Fibroblast of villous mesenchyme (primary cell): ENCODE data around the gene CYFIP2. TPM values are rescaled to one million over a fixed set of nuclear protein-coding genes. Genes with fewer than 3 reads are reported as not detected.

Experiments
- DNase-seq: peaks from one replicate; pipeline ENCODE4 v3.0.0-alpha.2; 2010; ENCODE audit warnings: low read depth
- H3K4me3 ChIP-seq: 2 replicates; pipeline ENCODE4 v1.5.1; 2011; ENCODE audit warnings: low read depth, mild to moderate bottlenecking, low read length
- total RNA-seq: library from RNA; depleted of rRNA; stranded (reverse); fragments of >200 nt; gene quantifications from 2 replicates; pipeline ENCODE4 v1.2.3, GENCODE V29; 2012
- TF ChIP-seq, protein P1 (sequence below): IDR thresholded peaks from 2 replicates; pipeline ENCODE4 v1.5.1; 2012; ENCODE audit warnings: low read depth, mild to moderate bottlenecking, low read length; ENCODE audit not compliant: insufficient read depth

CYFIP2 gene
- total RNA-seq, 1 donor, result 13.4 TPM

DNA sequence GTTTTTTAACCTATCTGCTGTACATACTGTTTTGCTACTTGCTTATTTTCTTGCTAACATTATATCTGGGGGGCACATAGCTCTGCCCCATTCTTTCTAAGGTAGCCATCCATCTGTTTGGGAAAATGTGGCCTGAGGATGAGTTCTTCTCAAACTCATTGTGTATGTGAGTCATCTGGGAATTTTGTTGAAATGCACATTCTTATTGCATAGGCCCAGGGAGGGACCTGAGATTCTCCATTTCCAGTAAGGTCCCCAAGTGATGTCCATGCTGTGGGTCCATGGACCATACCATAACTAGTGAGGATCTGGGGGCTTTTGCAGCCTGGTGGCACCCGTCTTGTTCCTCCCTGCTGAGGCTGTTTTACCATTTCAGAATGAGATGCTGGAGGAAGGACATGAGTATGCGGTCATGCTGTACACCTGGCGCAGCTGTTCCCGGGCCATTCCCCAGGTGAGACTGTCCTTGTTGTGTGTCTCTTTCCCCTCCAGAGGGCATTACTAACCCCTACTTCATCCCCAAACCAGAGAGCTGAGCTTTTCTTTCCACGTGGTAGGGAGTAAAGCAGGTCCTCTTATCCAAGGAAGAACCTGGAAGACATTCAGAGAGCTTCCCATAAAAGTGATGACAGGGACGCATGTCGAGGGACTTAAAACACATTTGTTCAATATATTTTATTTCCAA lies 28.6 kb downstream of the CYFIP2 start:
- H3K4me3 ChIP-seq, result no peak overlapping the region
- TF ChIP-seq, protein P1, sequence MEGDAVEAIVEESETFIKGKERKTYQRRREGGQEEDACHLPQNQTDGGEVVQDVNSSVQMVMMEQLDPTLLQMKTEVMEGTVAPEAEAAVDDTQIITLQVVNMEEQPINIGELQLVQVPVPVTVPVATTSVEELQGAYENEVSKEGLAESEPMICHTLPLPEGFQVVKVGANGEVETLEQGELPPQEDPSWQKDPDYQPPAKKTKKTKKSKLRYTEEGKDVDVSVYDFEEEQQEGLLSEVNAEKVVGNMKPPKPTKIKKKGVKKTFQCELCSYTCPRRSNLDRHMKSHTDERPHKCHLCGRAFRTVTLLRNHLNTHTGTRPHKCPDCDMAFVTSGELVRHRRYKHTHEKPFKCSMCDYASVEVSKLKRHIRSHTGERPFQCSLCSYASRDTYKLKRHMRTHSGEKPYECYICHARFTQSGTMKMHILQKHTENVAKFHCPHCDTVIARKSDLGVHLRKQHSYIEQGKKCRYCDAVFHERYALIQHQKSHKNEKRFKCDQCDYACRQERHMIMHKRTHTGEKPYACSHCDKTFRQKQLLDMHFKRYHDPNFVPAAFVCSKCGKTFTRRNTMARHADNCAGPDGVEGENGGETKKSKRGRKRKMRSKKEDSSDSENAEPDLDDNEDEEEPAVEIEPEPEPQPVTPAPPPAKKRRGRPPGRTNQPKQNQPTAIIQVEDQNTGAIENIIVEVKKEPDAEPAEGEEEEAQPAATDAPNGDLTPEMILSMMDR, result no peak
- DNase-seq, result no peak

DNA sequence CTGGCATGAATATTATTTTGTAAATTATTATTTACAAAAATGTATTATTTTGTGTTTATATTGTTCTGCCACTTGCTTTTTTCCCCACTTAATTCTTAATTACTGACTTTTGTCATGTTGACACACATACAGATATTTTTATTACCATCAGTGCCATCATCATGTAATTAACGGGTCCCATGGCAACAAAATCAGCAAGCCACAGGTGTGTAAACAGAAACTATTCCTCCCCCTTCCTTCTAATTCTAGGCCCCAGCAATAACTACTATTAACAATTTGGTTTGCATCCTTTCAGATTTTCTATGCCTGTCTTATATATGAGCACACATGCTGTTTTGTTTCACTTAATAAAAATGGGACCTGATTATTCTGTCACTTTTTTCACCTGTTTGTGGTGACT lies 29.3 kb downstream of the CYFIP2 start:
- DNase-seq, result no peak
- no peak overlapping the region for H3K4me3 ChIP-seq
- TF ChIP-seq, protein P1, result no peak

DNA sequence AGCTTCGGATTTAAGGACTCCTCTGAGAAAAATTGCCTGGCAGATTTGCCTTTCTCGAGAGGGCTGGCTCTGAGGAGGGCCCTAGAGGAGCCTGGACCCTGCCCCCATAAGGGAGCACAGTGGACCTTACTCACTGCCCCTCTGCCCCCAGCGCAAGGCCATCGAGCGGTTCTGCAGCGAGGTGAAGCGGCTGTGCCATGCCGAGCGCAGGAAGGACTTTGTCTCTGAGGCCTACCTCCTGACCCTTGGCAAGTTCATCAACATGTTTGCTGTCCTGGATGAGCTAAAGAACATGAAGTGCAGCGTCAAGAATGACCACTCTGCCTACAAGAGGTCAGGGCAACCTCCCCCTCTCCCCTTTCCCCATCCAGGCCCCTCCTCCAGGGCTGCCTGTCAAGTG lies 34.6 kb downstream of the CYFIP2 start:
- TF ChIP-seq, protein P1, result no peak
- no peak overlapping the region for H3K4me3 ChIP-seq
- no peak for DNase-seq

DNA sequence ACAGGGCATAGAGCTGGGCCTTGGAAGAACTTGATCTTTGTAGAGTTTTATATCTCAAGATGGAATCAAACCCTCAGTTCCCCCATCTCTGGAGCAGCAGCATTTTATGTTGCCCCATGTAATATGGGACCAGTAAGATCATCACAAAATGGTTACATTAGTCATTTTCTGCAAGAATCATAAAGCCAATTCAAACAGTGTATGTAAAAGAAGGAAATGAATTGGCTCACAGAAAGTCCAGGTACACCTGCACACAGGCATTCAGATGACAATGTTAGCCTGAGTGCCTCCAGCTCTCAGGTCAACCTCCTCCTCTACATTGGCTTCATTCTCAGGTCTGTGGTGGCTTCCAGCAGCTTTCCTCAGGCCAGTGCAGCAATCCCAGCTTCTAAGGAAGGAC lies 35.1 kb downstream of the CYFIP2 start:
- DNase-seq, result no peak
- TF ChIP-seq, protein P1, result no peak
- no peak overlapping the region for H3K4me3 ChIP-seq

DNA sequence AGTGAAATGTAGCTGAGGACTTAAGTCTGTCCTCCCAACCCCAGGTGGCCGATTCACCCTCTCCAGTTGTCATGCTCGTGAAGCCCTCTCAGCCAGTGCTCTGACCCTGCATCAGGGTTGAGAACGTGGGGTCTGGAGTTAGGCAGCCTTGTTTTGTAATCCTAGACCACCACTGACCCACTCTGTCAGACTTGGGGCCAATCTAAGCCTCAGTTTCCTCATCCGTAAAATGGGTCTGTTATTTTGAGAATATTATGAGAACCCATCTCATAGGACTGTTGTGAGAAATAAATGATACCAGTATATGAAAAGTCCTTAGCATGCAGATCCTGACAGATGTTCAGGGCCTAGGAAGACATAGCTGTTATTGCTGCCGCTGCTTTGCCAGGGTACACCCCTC lies 37.1 kb downstream of the CYFIP2 start:
- TF ChIP-seq, protein P1, result no peak
- no peak overlapping the region for H3K4me3 ChIP-seq
- DNase-seq, result no peak

DNA sequence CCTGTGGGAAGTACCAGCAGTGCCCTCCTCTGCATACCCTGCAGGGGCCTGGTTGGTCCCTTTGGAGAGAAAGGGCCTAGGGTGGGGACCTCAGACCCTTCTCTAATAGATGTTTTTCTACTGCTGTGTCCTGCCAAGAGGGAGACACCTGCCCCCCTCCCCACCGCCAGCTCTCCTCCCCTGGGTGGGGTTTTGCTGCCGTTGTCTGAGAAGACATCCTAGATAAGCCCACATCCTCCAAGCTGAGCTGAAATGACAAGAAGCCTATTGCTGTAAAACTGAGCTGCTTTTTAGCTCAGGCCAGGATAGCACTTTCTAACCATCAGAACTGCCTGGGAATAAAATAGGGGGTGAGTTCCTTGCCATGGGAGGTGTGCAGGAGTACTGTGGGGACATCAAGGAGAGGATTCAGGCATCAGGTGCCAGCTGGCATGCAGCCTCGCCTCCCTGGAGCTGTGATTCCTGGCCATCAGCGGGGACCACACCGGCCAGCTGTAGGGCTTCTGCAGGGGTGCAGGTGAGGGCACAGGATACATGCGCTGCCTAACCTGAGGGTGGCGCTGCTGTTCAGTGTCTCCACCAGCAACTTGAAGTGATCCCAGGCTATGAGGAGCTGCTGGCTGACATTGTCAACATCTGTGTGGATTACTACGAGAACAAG lies 37.9 kb downstream of the CYFIP2 start:
- no peak for DNase-seq
- TF ChIP-seq, protein P1, result no peak
- no peak overlapping the region for H3K4me3 ChIP-seq
